Karpas-422 (cell line): ENCODE measurements around the gene ABCA2. TPM values are rescaled to one million over a fixed set of nuclear protein-coding genes. Genes with fewer than 3 reads are reported as not detected.
"Not testable (repeated sequence)": the region's sequence is repeated elsewhere in the genome, so short reads cannot be mapped to it uniquely, and the experiment has no call there.

ENCODE experiments used
- DNase-seq: peaks from one replicate; pipeline ENCODE4 v3.0.0-alpha.2; 2015
- H2AFZ ChIP-seq: fragments of 200-600 bp; sonication (generic); 2 replicates; pipeline ENCODE4 v1.6.1; 2014; ENCODE audit warnings: antibody characterized with exemption, low read length, mixed read lengths
- H3K27ac ChIP-seq: fragments of 200-600 bp; sonication (generic); 2 replicates; pipeline ENCODE4 v1.5.1; 2014; ENCODE audit warnings: mild to moderate bottlenecking, low read length, moderate library complexity
- H3K27me3 ChIP-seq: fragments of 200-600 bp; sonication (generic); 2 replicates; pipeline ENCODE4 v1.6.1; 2014; ENCODE audit warnings: low read length, mixed read lengths
- H3K36me3 ChIP-seq: fragments of 200-600 bp; sonication (generic); 2 replicates; pipeline ENCODE4 v1.6.1; 2014; ENCODE audit warnings: low read length, mixed read lengths; ENCODE audit not compliant: insufficient read depth
- H3K4me1 ChIP-seq: fragments of 200-600 bp; sonication (generic); 2 replicates; pipeline ENCODE4 v1.6.1; 2014; ENCODE audit warnings: mild to moderate bottlenecking, low read length, mixed read lengths
- H3K4me2 ChIP-seq: fragments of 200-600 bp; sonication (generic); 2 replicates; pipeline ENCODE4 v1.6.1; 2014; ENCODE audit warnings: low read length, low read depth, mild to moderate bottlenecking; ENCODE audit not compliant: poor library complexity, severe bottlenecking
- H3K4me3 ChIP-seq: fragments of 200-600 bp; sonication (generic); 2 replicates; pipeline ENCODE4 v1.5.1; 2014; ENCODE audit warnings: mild to moderate bottlenecking, antibody characterized with exemption, low read length, mixed read lengths
- H3K79me2 ChIP-seq: fragments of 200-600 bp; sonication (generic); 2 replicates; pipeline ENCODE4 v1.6.1; 2014; ENCODE audit warnings: mild to moderate bottlenecking, low read length, mixed read lengths
- H3K9ac ChIP-seq: fragments of 200-600 bp; sonication (generic); 2 replicates; pipeline ENCODE4 v1.6.0; 2014; ENCODE audit warnings: low read length
- H3K9me2 ChIP-seq: fragments of 200-600 bp; sonication (generic), shearing (Covaris generic); replicated peaks from 2 replicates; pipeline ENCODE4 v1.6.0; 2014; ENCODE audit warnings: mild to moderate bottlenecking, low read length, moderate library complexity; ENCODE audit not compliant: insufficient read depth
- H3K9me3 ChIP-seq: fragments of 300-700, 200-600 bp; sonication (generic); 2 replicates; pipeline ENCODE4 v1.6.1; 2014; ENCODE audit warnings: low read length, mixed read lengths
- H4K20me1 ChIP-seq: fragments of 200-600 bp; sonication (generic); 2 replicates; pipeline ENCODE4 v1.6.1; 2014; ENCODE audit warnings: mild to moderate bottlenecking, antibody characterized with exemption, low read length, low read depth; ENCODE audit not compliant: insufficient read depth
- total RNA-seq: library from RNA; depleted of rRNA; stranded (reverse); fragments of >200 nt; shearing (Covaris generic); gene quantifications from 2 replicates; pipeline ENCODE4 v1.2.3, GENCODE V29; 2014; ENCODE audit warnings: low replicate concordance

ABCA2 gene
- total RNA-seq, 1 experiment from 2014 or later, result 2.4 TPM

- Histone ChIP-seq H2AFZ (no peak overlapping the region), H3K9me2 (no peaks in the 10 kb centered on the region), H3K9ac (no peak overlapping the region), H3K4me3 (no peak overlapping the region), H3K79me2 (peaks cover 15% of the 10 kb centered on the region), H4K20me1 (peaks cover 30% of the 10 kb centered on the region), H3K9me3 (no peaks in the 10 kb centered on the region), H3K27me3 (no peaks in the 10 kb centered on the region), H3K4me1 (peaks cover 19% of the 10 kb centered on the region), H3K27ac (no peak overlapping the region), H3K4me2 (no peak overlapping the region), H3K36me3 (peaks cover 7% of the 10 kb centered on the region; the same call in 1 of the 2 replicates)
- no peak for DNase-seq
Observed at GRCh38 chr9:137065336-137065967, 37.4 kb upstream of the ABCA2 start.

GRCh38 chr9:137064880-137065164, 36.8 kb upstream of the ABCA2 start:
- Histone ChIP-seq H2AFZ (no peak overlapping the region), H3K4me3 (no peak overlapping the region), H3K27ac (no peak overlapping the region), H3K27me3 (no peaks in the 10 kb centered on the region), H3K4me1 (peaks cover 19% of the 10 kb centered on the region), H4K20me1 (peaks cover 30% of the 10 kb centered on the region), H3K79me2 (peaks cover 15% of the 10 kb centered on the region), H3K9me2 (no peaks in the 10 kb centered on the region), H3K36me3 (peaks cover 7% of the 10 kb centered on the region; the same call in 1 of the 2 replicates), H3K9me3 (no peaks in the 10 kb centered on the region), H3K4me2 (no peak overlapping the region), H3K9ac (no peak overlapping the region)
- no peak for DNase-seq

- Histone ChIP-seq H3K4me1 (peaks cover 18% of the 10 kb centered on the region), H3K27ac (no peak overlapping the region), H3K4me3 (no peak overlapping the region), H3K9ac (no peak overlapping the region), H3K9me3 (no peaks in the 10 kb centered on the region), H3K36me3 (peaks cover 7% of the 10 kb centered on the region; the same call in 1 of the 2 replicates), H4K20me1 (peaks cover 26% of the 10 kb centered on the region), H2AFZ (no peak overlapping the region), H3K27me3 (no peaks in the 10 kb centered on the region), H3K4me2 (no peak overlapping the region), H3K79me2 (peaks cover 10% of the 10 kb centered on the region), H3K9me2 (no peaks in the 10 kb centered on the region)
- peak; percentile 83 for DNase-seq
Observed at GRCh38 chr9:137064027-137064879, 36.2 kb upstream of the ABCA2 start.

- Histone ChIP-seq H3K9me2 (no peaks in the 10 kb centered on the region), H3K4me3 (no peak overlapping the region), H3K79me2 (peaks cover 2% of the 10 kb centered on the region; the same call in 1 of the 2 replicates), H3K9ac (no peak overlapping the region), H3K9me3 (no peaks in the 10 kb centered on the region), H2AFZ (no peak overlapping the region), H3K4me2 (no peak overlapping the region), H3K27ac (no peak overlapping the region), H4K20me1 (peaks cover 18% of the 10 kb centered on the region; the same call in 1 of the 2 replicates), H3K27me3 (no peaks in the 10 kb centered on the region), H3K36me3 (peaks cover 7% of the 10 kb centered on the region; the same call in 1 of the 2 replicates), H3K4me1 (peaks cover 10% of the 10 kb centered on the region)
- DNase-seq, result no peak
Observed at GRCh38 chr9:137063311-137064026, 35.4 kb upstream of the ABCA2 start.

- H3K4me3 ChIP-seq, H2AFZ ChIP-seq, DNase-seq, H3K9me2 ChIP-seq, H3K9me3 ChIP-seq, H3K27me3 ChIP-seq, H3K4me1 ChIP-seq, H3K27ac ChIP-seq, H3K4me2 ChIP-seq, H3K79me2 ChIP-seq, H3K9ac ChIP-seq, H3K36me3 ChIP-seq: not testable (repeated sequence)
- H4K20me1 ChIP-seq, result peaks cover 18% of the 10 kb centered on the region; the same call in 1 of the 2 replicates
Observed at GRCh38 chr9:137062798-137063197, 34.8 kb upstream of the ABCA2 start.

GRCh38 chr9:137062384-137062783, 34.3 kb upstream of the ABCA2 start:
- peaks cover 18% of the 10 kb centered on the region; the same call in 1 of the 2 replicates for H4K20me1 ChIP-seq
- H3K27me3 ChIP-seq, result no peaks in the 10 kb centered on the region
- H3K79me2 ChIP-seq, result no peaks in the 10 kb centered on the region
- DNase-seq, result no peak
- peaks cover 7% of the 10 kb centered on the region; the same call in 1 of the 2 replicates for H3K36me3 ChIP-seq
- H3K4me2 ChIP-seq, result no peak overlapping the region
- H3K4me3 ChIP-seq, result no peak overlapping the region
- no peak overlapping the region for H3K9ac ChIP-seq
- no peaks in the 10 kb centered on the region for H3K9me2 ChIP-seq
- H3K27ac ChIP-seq, result no peak overlapping the region
- H3K9me3 ChIP-seq, result no peaks in the 10 kb centered on the region
- no peak overlapping the region for H2AFZ ChIP-seq
- no peaks in the 10 kb centered on the region for H3K4me1 ChIP-seq

- Histone ChIP-seq H3K27ac (no peak overlapping the region), H3K4me2 (no peak overlapping the region), H4K20me1 (peaks cover 3% of the 10 kb centered on the region; the same call in 1 of the 2 replicates), H3K79me2 (no peaks in the 10 kb centered on the region), H3K4me1 (no peaks in the 10 kb centered on the region), H3K36me3 (peaks cover under 1% of the 10 kb centered on the region; the same call in 1 of the 2 replicates), H3K9me3 (no peaks in the 10 kb centered on the region), H2AFZ (no peak overlapping the region), H3K27me3 (no peaks in the 10 kb centered on the region), H3K9ac (no peak overlapping the region), H3K4me3 (no peak overlapping the region), H3K9me2 (no peaks in the 10 kb centered on the region)
- no peak for DNase-seq
Observed at GRCh38 chr9:137058521-137059234, 30.6 kb upstream of the ABCA2 start.
